ENCODE results near the gene MEIOB.
"Not testable (repeated sequence)": the region's sequence is repeated elsewhere in the genome, so short reads cannot be mapped to it uniquely, and the experiment has no call there.

Gene MEIOB

GRCh38 chr16:1815461-1815860 is 56.5 kb downstream of the MEIOB start:
- DNase-seq (ENCODE audit: low read depth in 4 of 4, low spot score in 1 of 4), result no peak

- DNase-seq (ENCODE audit: low read depth in 4 of 4, low spot score in 1 of 4), result peak in 2 of 4 experiments; percentile 16 to 59
These were observed 59.2 kb downstream of the MEIOB start for GRCh38 chr16:1812732-1813163.

GRCh38 chr16:1810536-1810935 is 61.4 kb downstream of the MEIOB start:
- no peak for DNase-seq (ENCODE audit: low read depth in 4 of 4, low spot score in 1 of 4)

- no peak for DNase-seq (ENCODE audit: low read depth in 4 of 4, low spot score in 1 of 4)
These were observed 61.9 kb downstream of the MEIOB start for GRCh38 chr16:1810106-1810505.

GRCh38 chr16:1809281-1809801 is 62.6 kb downstream of the MEIOB start:
- no peak for DNase-seq (ENCODE audit: low read depth in 4 of 4, low spot score in 1 of 4)

- no peak for DNase-seq (ENCODE audit: low read depth in 4 of 4, low spot score in 1 of 4)
These were observed 63.3 kb downstream of the MEIOB start for GRCh38 chr16:1808691-1809090.

GRCh38 chr16:1807626-1808025 is 64.3 kb downstream of the MEIOB start:
- no peak for DNase-seq (ENCODE audit: low read depth in 4 of 4, low spot score in 1 of 4)

- DNase-seq (ENCODE audit: low read depth in 4 of 4, low spot score in 1 of 4), result no peak
These were observed 71.3 kb downstream of the MEIOB start for GRCh38 chr16:1800701-1801100.

GRCh38 chr16:1799263-1799662 is 72.7 kb downstream of the MEIOB start:
- not testable (repeated sequence) for DNase-seq (ENCODE audit: low read depth in 4 of 4, low spot score in 1 of 4)

- DNase-seq (ENCODE audit: low read depth in 4 of 4, low spot score in 1 of 4), result no peak
These were observed 76.9 kb downstream of the MEIOB start for GRCh38 chr16:1794908-1795666.

GRCh38 chr16:1794221-1794871 is 77.6 kb downstream of the MEIOB start:
- no peak for DNase-seq (ENCODE audit: low read depth in 4 of 4, low spot score in 1 of 4)

- no peak for DNase-seq (ENCODE audit: low read depth in 4 of 4, low spot score in 1 of 4)
These were observed 78.3 kb downstream of the MEIOB start, which contains the start of gene IGFALS for GRCh38 chr16:1793578-1794220. IGFALS (minus strand) TSS chr16:1793705; CDS start chr16:1793652, 53 bp downstream.

GRCh38 chr16:1792836-1793577 is 79.0 kb downstream of the MEIOB start:
- no peak for DNase-seq (ENCODE audit: low read depth in 4 of 4, low spot score in 1 of 4)

GRCh38 chr16:1791943-1792812 is 79.8 kb downstream of the MEIOB start:
- no peak for DNase-seq (ENCODE audit: low read depth in 4 of 4, low spot score in 1 of 4)

GRCh38 chr16:1791256-1791942 is 80.6 kb downstream of the MEIOB start:
- DNase-seq (ENCODE audit: low read depth in 4 of 4, low spot score in 1 of 4), result no peak

- DNase-seq (ENCODE audit: low read depth in 4 of 4, low spot score in 1 of 4), result no peak
These were observed 81.2 kb downstream of the MEIOB start for GRCh38 chr16:1790611-1791255.

- no peak for DNase-seq (ENCODE audit: low read depth in 4 of 4, low spot score in 1 of 4)
These were observed 81.7 kb downstream of the MEIOB start for GRCh38 chr16:1790261-1790610.

- no peak for DNase-seq (ENCODE audit: low read depth in 4 of 4, low spot score in 1 of 4)
These were observed 82.3 kb downstream of the MEIOB start for GRCh38 chr16:1789643-1790045.

- no peak for DNase-seq (ENCODE audit: low read depth in 4 of 4, low spot score in 1 of 4)
These were observed 83.3 kb downstream of the MEIOB start for GRCh38 chr16:1788708-1789100.
